A673 (cell line): ENCODE results near the gene CAMK2G. TPM values are rescaled to one million over a fixed set of nuclear protein-coding genes. Genes with fewer than 3 reads are reported as not detected.
"Not testable (repeated sequence)": the region's sequence is repeated elsewhere in the genome, so short reads cannot be mapped to it uniquely, and the experiment has no call there.

Source experiments
- BruUV-seq: library from RNA; stranded (reverse); fragments of 400-500 nt; replicated peaks from 2 replicates; lab custom pipeline; 2021; lab: Mats Ljungman, UMichigan
- CTCF ChIA-PET: fragments of 300-600 bp; sonication (Branson Sonifier 250); formaldehyde crosslinking; loops from one replicate; lab custom pipeline; 2022; ENCODE audit warnings: antibody characterized with exemption; lab: Charles Lee
- POLR2A ChIA-PET: fragments of 300-600 bp; sonication (Branson Sonifier 250); formaldehyde crosslinking; loops from one replicate; lab custom pipeline; 2022; ENCODE audit warnings: antibody characterized with exemption; ENCODE audit not compliant: low non-redundant PET; lab: Charles Lee
- DNase-seq: peaks from one replicate; pipeline ENCODE4 v3.0.0-alpha.2; 2015; ENCODE audit warnings: low spot score
- H3K27ac ChIP-seq: fragments of 200-600 bp; sonication (generic); 2 replicates; pipeline ENCODE4 v1.5.1; 2016; ENCODE audit warnings: mixed run types, low read depth, mild to moderate bottlenecking, mixed read lengths, antibody characterized with exemption, low read length; ENCODE audit not compliant: poor library complexity, severe bottlenecking
- H3K27me3 ChIP-seq: fragments of 200-600 bp; sonication (generic); replicated peaks from 2 replicates; pipeline ENCODE4 v1.6.1; 2017; ENCODE audit warnings: mixed run types, low read depth, mild to moderate bottlenecking, mixed read lengths, antibody characterized with exemption, low read length; ENCODE audit not compliant: insufficient read depth, poor library complexity
- H3K36me3 ChIP-seq: fragments of 200-600 bp; sonication (generic); 2 replicates; pipeline ENCODE4 v1.6.1; 2016; ENCODE audit warnings: mixed run types, mild to moderate bottlenecking, mixed read lengths, antibody characterized with exemption, low read length; ENCODE audit not compliant: insufficient read depth, poor library complexity, severe bottlenecking
- H3K4me1 ChIP-seq: fragments of 200-600 bp; sonication (generic); 2 replicates; pipeline ENCODE4 v1.6.1; 2017; ENCODE audit warnings: mixed run types, mild to moderate bottlenecking, mixed read lengths, antibody characterized with exemption, low read length; ENCODE audit not compliant: insufficient read depth, poor library complexity, severe bottlenecking
- H3K4me3 ChIP-seq: fragments of 200-600 bp; sonication (generic); 2 replicates; pipeline ENCODE4 v1.5.1; 2016; ENCODE audit warnings: low read depth, mixed run types, mild to moderate bottlenecking, mixed read lengths, low read length; ENCODE audit not compliant: poor library complexity, severe bottlenecking
- H3K9me3 ChIP-seq: fragments of 200-600 bp; sonication (generic); 2 replicates; pipeline ENCODE4 v1.6.1; 2016; ENCODE audit warnings: mixed run types, low read depth, mild to moderate bottlenecking, mixed read lengths, antibody characterized with exemption, low read length; ENCODE audit not compliant: poor library complexity, severe bottlenecking
- CTCF ChIP-seq: fragments of 300-800, 200-600 bp; sonication (generic); conservative IDR thresholded peaks from 2 replicates; pipeline ENCODE4 v1.5.1; 2017; ENCODE audit warnings: low read depth, mild to moderate bottlenecking, antibody characterized with exemption, low read length, moderate library complexity, mixed read lengths
- EZH2 ChIP-seq: fragments of 200-600 bp; sonication (generic); IDR thresholded peaks from 2 replicates; pipeline ENCODE4 v1.6.1; 2017; ENCODE audit warnings: borderline replicate concordance, low read depth, mild to moderate bottlenecking, mixed read lengths, antibody characterized with exemption, low read length; ENCODE audit not compliant: poor library complexity, severe bottlenecking
- intact Hi-C: fragments of 100-400 bp; cut with micrococcal nuclease; formaldehyde crosslinking; loops from one replicate; pipeline ENCODE4 v1.10.0; 2022; ENCODE audit not compliant: unreplicated experiment
- total RNA-seq: library from RNA; stranded (reverse); gene quantifications from 2 replicates; pipeline ENCODE4 v1.2.3, GENCODE V29; 2021

Gene CAMK2G
- total RNA-seq, 1 experiment from 2014 or later: 32.7 TPM

- no peaks in the 10 kb centered on the region for H3K9me3 ChIP-seq
- ChIA-PET POLR2A (no interaction called here), CTCF (no interaction called here)
- no TSS peak for BruUV-seq
- H3K4me1 ChIP-seq: no peaks in the 10 kb centered on the region
- H3K36me3 ChIP-seq: peaks cover 39% of the 10 kb centered on the region
- intact Hi-C loops: no loop called here
- no peak overlapping the region for H3K4me3 ChIP-seq
- no peak overlapping the region for H3K27ac ChIP-seq
- DNase-seq: no peak
- TF ChIP-seq CTCF (no peak), EZH2 (no peak)
- no peaks in the 10 kb centered on the region for H3K27me3 ChIP-seq
These were observed 77.6 kb downstream of the CAMK2G start for GRCh38 chr10:73796766-73797165.

GRCh38 chr10:73796035-73796434 lies 78.3 kb downstream of the CAMK2G start:
- H3K9me3 ChIP-seq, BruUV-seq, intact Hi-C loops, H3K4me1 ChIP-seq, DNase-seq, CTCF ChIA-PET, H3K27ac ChIP-seq, H3K27me3 ChIP-seq, H3K4me3 ChIP-seq: not testable (repeated sequence)
- H3K36me3 ChIP-seq: peaks cover 36% of the 10 kb centered on the region
- POLR2A ChIA-PET: interaction anchor here (0.6 kb wide), 1 partner anchor 670 kb away, joined by 3 read pairs; no protein-coding TSS in a partner anchor

GRCh38 chr10:73795491-73795890 lies 78.9 kb downstream of the CAMK2G start:
- H3K36me3 ChIP-seq: peaks cover 37% of the 10 kb centered on the region
- DNase-seq, BruUV-seq, H3K4me1 ChIP-seq, intact Hi-C loops, H3K27ac ChIP-seq, CTCF ChIA-PET, H3K27me3 ChIP-seq, H3K9me3 ChIP-seq, H3K4me3 ChIP-seq: not testable (repeated sequence)
- POLR2A ChIA-PET: interaction anchor here (0.6 kb wide), 1 partner anchor 670 kb away, joined by 3 read pairs; no protein-coding TSS in a partner anchor

- no TSS peak for BruUV-seq
- H3K36me3 ChIP-seq: peaks cover 43% of the 10 kb centered on the region
- TF ChIP-seq CTCF (no peak), EZH2 (no peak)
- intact Hi-C loops: no loop called here
- POLR2A ChIA-PET: no interaction called here
- H3K4me3 ChIP-seq: no peak overlapping the region
- H3K27ac ChIP-seq: no peak overlapping the region
- no peaks in the 10 kb centered on the region for H3K27me3 ChIP-seq
- no peak for DNase-seq
- H3K4me1 ChIP-seq: no peaks in the 10 kb centered on the region
- CTCF ChIA-PET: no interaction called here
- H3K9me3 ChIP-seq: no peaks in the 10 kb centered on the region
These were observed 80.9 kb downstream of the CAMK2G start for GRCh38 chr10:73793456-73793855.
